BJ (cell line): ENCODE measurements around the gene TRPM3. TPM values are rescaled to one million over a fixed set of nuclear protein-coding genes. Genes with fewer than 3 reads are reported as not detected.
"Not testable (repeated sequence)": the region's sequence is repeated elsewhere in the genome, so short reads cannot be mapped to it uniquely, and the experiment has no call there.

Source experiments
- CTCF ChIA-PET: fragments of 350-600 bp; formaldehyde crosslinking; extraction: SDS; loops from one replicate; lab custom pipeline; 2021; ENCODE audit warnings: antibody characterized with exemption, inconsistent platforms; lab: Yijun Ruan, JAX
- POLR2A ChIA-PET: fragments of 300-600 bp; sonication (Branson Sonifier 250); formaldehyde crosslinking; extraction: SDS; loops from one replicate; lab custom pipeline; 2021; ENCODE audit warnings: antibody characterized with exemption; lab: Charles Lee
- DNase-seq: peaks from one replicate; pipeline ENCODE4 v3.0.0-alpha.2; 2011; ENCODE audit warnings: low read depth
- H3K27me3 ChIP-seq: 2 replicates; pipeline ENCODE4 v1.6.0; 2011; ENCODE audit warnings: low read length; ENCODE audit not compliant: control insufficient read depth, insufficient read depth
- H3K36me3 ChIP-seq: 2 replicates; pipeline ENCODE4 v1.5.1; 2011; ENCODE audit warnings: low read length; ENCODE audit not compliant: control insufficient read depth, insufficient read depth
- H3K4me3 ChIP-seq: 2 replicates; pipeline ENCODE4 v1.5.1; 2011; ENCODE audit warnings: low read depth, mild to moderate bottlenecking, control low read depth, low read length
- CTCF ChIP-seq: IDR thresholded peaks from 2 replicates; pipeline ENCODE4 v1.5.1; 2011; ENCODE audit warnings: low read depth, mild to moderate bottlenecking, control low read depth, inconsistent platforms, low read length, moderate library complexity; ENCODE audit not compliant: insufficient read depth
- polyA plus RNA-seq: library from polyadenylated mRNA; depleted of rRNA; stranded (reverse); fragments of >200 nt; gene quantifications from 2 replicates; pipeline ENCODE4 v1.2.3, GENCODE V29; 2011

Gene TRPM3
- polyA plus RNA-seq, 1 experiment, result 0.07 TPM

GRCh38 chr9:70753311-70753710 lies 368.1 kb downstream of the TRPM3 start:
- no peak overlapping the region for H3K4me3 ChIP-seq
- no peak for TF ChIP-seq CTCF
- no peaks in the 10 kb centered on the region; the same call in 1 of the 2 replicates for H3K27me3 ChIP-seq
- DNase-seq, result no peak
- H3K36me3 ChIP-seq, result no peaks in the 10 kb centered on the region
- POLR2A ChIA-PET, result no interaction called here
- CTCF ChIA-PET, result no interaction called here

- H3K27me3 ChIP-seq, result no peaks in the 10 kb centered on the region
- H3K4me3 ChIP-seq, result no peak overlapping the region
- CTCF ChIA-PET, result no interaction called here
- no peak for TF ChIP-seq CTCF
- no peak for DNase-seq
- H3K36me3 ChIP-seq, result no peaks in the 10 kb centered on the region
- POLR2A ChIA-PET, result no interaction called here
Observed at GRCh38 chr9:70749066-70749465, 372.4 kb downstream of the TRPM3 start.

GRCh38 chr9:70747261-70747718 lies 374.1 kb downstream of the TRPM3 start:
- Histone ChIP-seq H3K4me3 (no peak overlapping the region), H3K36me3 (no peaks in the 10 kb centered on the region), H3K27me3 (no peaks in the 10 kb centered on the region)
- CTCF ChIA-PET, result interaction anchor here (1.0 kb wide), 1 partner anchor 83 kb away, joined by 3 read pairs; no protein-coding TSS in a partner anchor
- peak; percentile 45 for DNase-seq
- POLR2A ChIA-PET, result interaction anchor here (0.7 kb wide), 1 partner anchor 500 kb away, joined by 4 read pairs; no protein-coding TSS in a partner anchor
- TF ChIP-seq CTCF, result no peak

- ChIA-PET POLR2A (interaction anchor here (0.7 kb wide), 1 partner anchor 501 kb away, joined by 4 read pairs; no protein-coding TSS in a partner anchor), CTCF (interaction anchor here (0.9 to 1.0 kb wide), 2 partner anchors 55 to 84 kb away, joined by 3 to 5 read pairs; no protein-coding TSS in a partner anchor)
- H3K27me3 ChIP-seq, result no peaks in the 10 kb centered on the region
- DNase-seq, result peak; percentile 9
- no peaks in the 10 kb centered on the region for H3K36me3 ChIP-seq
- no peak overlapping the region for H3K4me3 ChIP-seq
- no peak for TF ChIP-seq CTCF
Observed at GRCh38 chr9:70746760-70747159, 374.7 kb downstream of the TRPM3 start.

- DNase-seq, result no peak
- H3K4me3 ChIP-seq, result no peak overlapping the region
- TF ChIP-seq CTCF, result no peak
- POLR2A ChIA-PET, result interaction anchor here (0.7 kb wide), 1 partner anchor 501 kb away, joined by 4 read pairs; no protein-coding TSS in a partner anchor
- CTCF ChIA-PET, result interaction anchor here (0.9 to 1.0 kb wide), 2 partner anchors 55 to 84 kb away, joined by 3 to 5 read pairs; no protein-coding TSS in a partner anchor
- no peaks in the 10 kb centered on the region for H3K36me3 ChIP-seq
- H3K27me3 ChIP-seq, result no peaks in the 10 kb centered on the region
Observed at GRCh38 chr9:70746316-70746715, 375.1 kb downstream of the TRPM3 start.

- DNase-seq, POLR2A ChIA-PET, H3K27me3 ChIP-seq, H3K36me3 ChIP-seq, H3K4me3 ChIP-seq, CTCF ChIA-PET: not testable (repeated sequence)
Observed at GRCh38 chr9:70724794-70725193, 396.6 kb downstream of the TRPM3 start.

GRCh38 chr9:70724025-70724424 lies 397.4 kb downstream of the TRPM3 start:
- H3K36me3 ChIP-seq, CTCF ChIA-PET, POLR2A ChIA-PET, DNase-seq, H3K27me3 ChIP-seq, H3K4me3 ChIP-seq: not testable (repeated sequence)

GRCh38 chr9:70706797-70707196 lies 414.6 kb downstream of the TRPM3 start:
- H3K27me3 ChIP-seq, H3K36me3 ChIP-seq, POLR2A ChIA-PET, H3K4me3 ChIP-seq, CTCF ChIA-PET, DNase-seq: not testable (repeated sequence)
